HEK293 (cell line): Measurements from ENCODE around the gene RBFOX1.

Experiments used
- ZNF639 ChIP-seq: fragments of 450-650 bp; formaldehyde crosslinking; IDR thresholded peaks from 2 replicates; pipeline ENCODE4 v1.5.1; 2016; ENCODE audit warnings: missing biosample characterization, missing genetic modification characterization
- TF ChIP-seq, protein P1 (sequence below): fragments of 450-650 bp; formaldehyde crosslinking; IDR thresholded peaks from 2 replicates; pipeline ENCODE4 v1.5.1; 2016; ENCODE audit warnings: missing biosample characterization, missing genetic modification characterization, borderline replicate concordance
- TF ChIP-seq, protein P2 (sequence below): fragments of 450-650 bp; formaldehyde crosslinking; IDR thresholded peaks from 2 replicates; pipeline ENCODE4 v1.5.1; 2016; ENCODE audit warnings: missing biosample characterization, missing genetic modification characterization

DNA sequence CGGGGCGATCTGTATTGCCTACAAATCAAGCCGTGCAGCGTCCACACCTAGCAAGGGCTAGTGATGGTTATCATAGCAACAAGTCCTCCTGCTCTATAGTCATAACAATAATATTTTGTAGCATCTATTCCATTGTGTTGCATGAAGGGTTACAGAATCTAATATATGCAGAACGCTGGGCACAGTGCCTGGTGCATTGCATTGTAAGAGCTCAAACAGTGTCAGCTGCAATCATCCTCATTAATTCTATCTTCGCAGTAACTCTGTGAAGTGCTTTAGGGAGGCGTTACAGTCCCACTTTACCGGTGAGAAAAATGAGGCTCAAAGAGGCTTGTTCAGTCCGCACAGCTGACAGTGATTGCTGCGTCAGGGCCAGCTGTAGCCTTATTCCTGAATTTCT lies 149.4 kb downstream of the RBFOX1 start:
- TF ChIP-seq ZNF639 (tag by site-specific recombination): no peak
- TF ChIP-seq, protein P1, sequence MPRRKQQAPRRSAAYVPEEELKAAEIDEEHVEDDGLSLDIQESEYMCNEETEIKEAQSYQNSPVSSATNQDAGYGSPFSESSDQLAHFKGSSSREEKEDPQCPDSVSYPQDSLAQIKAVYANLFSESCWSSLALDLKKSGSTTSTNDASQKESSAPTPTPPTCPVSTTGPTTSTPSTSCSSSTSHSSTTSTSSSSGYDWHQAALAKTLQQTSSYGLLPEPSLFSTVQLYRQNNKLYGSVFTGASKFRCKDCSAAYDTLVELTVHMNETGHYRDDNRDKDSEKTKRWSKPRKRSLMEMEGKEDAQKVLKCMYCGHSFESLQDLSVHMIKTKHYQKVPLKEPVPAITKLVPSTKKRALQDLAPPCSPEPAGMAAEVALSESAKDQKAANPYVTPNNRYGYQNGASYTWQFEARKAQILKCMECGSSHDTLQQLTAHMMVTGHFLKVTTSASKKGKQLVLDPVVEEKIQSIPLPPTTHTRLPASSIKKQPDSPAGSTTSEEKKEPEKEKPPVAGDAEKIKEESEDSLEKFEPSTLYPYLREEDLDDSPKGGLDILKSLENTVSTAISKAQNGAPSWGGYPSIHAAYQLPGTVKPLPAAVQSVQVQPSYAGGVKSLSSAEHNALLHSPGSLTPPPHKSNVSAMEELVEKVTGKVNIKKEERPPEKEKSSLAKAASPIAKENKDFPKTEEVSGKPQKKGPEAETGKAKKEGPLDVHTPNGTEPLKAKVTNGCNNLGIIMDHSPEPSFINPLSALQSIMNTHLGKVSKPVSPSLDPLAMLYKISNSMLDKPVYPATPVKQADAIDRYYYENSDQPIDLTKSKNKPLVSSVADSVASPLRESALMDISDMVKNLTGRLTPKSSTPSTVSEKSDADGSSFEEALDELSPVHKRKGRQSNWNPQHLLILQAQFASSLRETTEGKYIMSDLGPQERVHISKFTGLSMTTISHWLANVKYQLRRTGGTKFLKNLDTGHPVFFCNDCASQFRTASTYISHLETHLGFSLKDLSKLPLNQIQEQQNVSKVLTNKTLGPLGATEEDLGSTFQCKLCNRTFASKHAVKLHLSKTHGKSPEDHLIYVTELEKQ (tag by site-specific recombination): no peak
- TF ChIP-seq, protein P2, sequence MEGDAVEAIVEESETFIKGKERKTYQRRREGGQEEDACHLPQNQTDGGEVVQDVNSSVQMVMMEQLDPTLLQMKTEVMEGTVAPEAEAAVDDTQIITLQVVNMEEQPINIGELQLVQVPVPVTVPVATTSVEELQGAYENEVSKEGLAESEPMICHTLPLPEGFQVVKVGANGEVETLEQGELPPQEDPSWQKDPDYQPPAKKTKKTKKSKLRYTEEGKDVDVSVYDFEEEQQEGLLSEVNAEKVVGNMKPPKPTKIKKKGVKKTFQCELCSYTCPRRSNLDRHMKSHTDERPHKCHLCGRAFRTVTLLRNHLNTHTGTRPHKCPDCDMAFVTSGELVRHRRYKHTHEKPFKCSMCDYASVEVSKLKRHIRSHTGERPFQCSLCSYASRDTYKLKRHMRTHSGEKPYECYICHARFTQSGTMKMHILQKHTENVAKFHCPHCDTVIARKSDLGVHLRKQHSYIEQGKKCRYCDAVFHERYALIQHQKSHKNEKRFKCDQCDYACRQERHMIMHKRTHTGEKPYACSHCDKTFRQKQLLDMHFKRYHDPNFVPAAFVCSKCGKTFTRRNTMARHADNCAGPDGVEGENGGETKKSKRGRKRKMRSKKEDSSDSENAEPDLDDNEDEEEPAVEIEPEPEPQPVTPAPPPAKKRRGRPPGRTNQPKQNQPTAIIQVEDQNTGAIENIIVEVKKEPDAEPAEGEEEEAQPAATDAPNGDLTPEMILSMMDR (tag by site-specific recombination): no peak
